ENCODE results near the gene PUM2. TPM values are rescaled to one million over a fixed set of nuclear protein-coding genes. Genes with fewer than 3 reads are reported as not detected.

Gene PUM2
- total RNA-seq, 1 donor from 2014 or later, result 70.0 TPM

DNA sequence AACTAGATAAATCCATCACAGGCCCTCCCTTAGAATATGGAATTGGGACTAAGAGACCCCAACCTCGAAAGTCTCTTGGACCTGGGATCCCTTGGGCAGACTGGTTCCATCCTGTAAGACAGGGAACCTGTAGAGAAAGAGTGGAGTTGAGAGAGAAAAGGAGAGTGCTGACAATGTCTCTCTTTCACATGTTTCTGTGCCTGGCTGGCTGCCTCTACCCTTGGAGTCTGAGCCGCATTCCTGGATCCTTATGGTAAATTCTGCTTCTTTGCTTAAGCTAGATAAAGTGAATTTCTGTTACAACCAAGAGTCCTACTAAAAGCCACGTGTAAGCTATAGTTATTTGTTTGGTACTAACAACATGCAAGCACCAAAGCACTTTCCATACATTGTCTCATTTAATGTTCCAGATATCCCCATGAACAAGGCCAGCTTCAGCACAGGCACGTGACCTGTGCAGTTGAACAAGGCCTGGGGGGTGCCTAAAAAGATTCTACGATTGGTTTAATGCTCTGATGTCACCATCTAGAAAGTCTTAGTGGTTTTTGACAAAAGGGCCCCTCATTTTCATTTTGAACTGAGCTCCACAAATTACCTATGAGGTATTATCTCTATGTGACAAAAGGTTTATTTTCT, 2.1 kb upstream of the PUM2 start:
- H3K4me1 Mint-ChIP-seq (ENCODE audit: low read depth), result peaks cover 19% of the 10 kb centered on the region
- no peaks in the 10 kb centered on the region for H3K27me3 Mint-ChIP-seq (ENCODE audit: low read depth)
- H3K9me3 Mint-ChIP-seq (ENCODE audit: low read depth), result no peaks in the 10 kb centered on the region
- no peak overlapping the region for H3K27ac Mint-ChIP-seq (ENCODE audit: unreplicated experiment)
- TF ChIP-seq, protein P1, sequence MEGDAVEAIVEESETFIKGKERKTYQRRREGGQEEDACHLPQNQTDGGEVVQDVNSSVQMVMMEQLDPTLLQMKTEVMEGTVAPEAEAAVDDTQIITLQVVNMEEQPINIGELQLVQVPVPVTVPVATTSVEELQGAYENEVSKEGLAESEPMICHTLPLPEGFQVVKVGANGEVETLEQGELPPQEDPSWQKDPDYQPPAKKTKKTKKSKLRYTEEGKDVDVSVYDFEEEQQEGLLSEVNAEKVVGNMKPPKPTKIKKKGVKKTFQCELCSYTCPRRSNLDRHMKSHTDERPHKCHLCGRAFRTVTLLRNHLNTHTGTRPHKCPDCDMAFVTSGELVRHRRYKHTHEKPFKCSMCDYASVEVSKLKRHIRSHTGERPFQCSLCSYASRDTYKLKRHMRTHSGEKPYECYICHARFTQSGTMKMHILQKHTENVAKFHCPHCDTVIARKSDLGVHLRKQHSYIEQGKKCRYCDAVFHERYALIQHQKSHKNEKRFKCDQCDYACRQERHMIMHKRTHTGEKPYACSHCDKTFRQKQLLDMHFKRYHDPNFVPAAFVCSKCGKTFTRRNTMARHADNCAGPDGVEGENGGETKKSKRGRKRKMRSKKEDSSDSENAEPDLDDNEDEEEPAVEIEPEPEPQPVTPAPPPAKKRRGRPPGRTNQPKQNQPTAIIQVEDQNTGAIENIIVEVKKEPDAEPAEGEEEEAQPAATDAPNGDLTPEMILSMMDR (IDR thresholded peaks at IDR 0.05), result no peak
- no peak for DNase-seq (ENCODE audit: low spot score)
- no peaks in the 10 kb centered on the region for H3K36me3 Mint-ChIP-seq (ENCODE audit: low read depth)
- no peak overlapping the region for H3K4me3 Mint-ChIP-seq (ENCODE audit: unreplicated experiment)

DNA sequence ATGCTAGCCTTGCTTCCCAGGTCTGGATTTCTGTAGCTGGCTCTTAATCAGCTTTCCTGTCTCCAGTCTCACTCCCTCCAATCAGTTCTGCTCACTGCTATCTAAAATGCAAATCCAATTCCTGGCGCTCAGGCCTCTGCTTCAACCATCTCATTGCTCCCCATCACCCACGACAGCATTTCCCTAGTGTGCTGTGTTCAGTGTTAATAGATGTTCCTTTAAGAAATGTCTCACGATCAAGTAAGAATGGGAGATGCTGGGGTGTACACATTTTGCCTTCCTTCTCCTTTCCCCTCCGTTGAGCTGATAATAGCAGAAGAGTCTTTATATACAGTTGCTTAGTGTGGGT, 1.6 kb upstream of the PUM2 start:
- peaks cover 24% of the 10 kb centered on the region for H3K4me1 Mint-ChIP-seq (ENCODE audit: low read depth)
- H3K27me3 Mint-ChIP-seq (ENCODE audit: low read depth), result no peaks in the 10 kb centered on the region
- H3K4me3 Mint-ChIP-seq (ENCODE audit: unreplicated experiment), result no peak overlapping the region
- H3K9me3 Mint-ChIP-seq (ENCODE audit: low read depth), result no peaks in the 10 kb centered on the region
- TF ChIP-seq, protein P1 (IDR thresholded peaks at IDR 0.05), result no peak
- DNase-seq (ENCODE audit: low spot score), result no peak
- H3K27ac Mint-ChIP-seq (ENCODE audit: unreplicated experiment), result no peak overlapping the region
- H3K36me3 Mint-ChIP-seq (ENCODE audit: low read depth), result no peaks in the 10 kb centered on the region

DNA sequence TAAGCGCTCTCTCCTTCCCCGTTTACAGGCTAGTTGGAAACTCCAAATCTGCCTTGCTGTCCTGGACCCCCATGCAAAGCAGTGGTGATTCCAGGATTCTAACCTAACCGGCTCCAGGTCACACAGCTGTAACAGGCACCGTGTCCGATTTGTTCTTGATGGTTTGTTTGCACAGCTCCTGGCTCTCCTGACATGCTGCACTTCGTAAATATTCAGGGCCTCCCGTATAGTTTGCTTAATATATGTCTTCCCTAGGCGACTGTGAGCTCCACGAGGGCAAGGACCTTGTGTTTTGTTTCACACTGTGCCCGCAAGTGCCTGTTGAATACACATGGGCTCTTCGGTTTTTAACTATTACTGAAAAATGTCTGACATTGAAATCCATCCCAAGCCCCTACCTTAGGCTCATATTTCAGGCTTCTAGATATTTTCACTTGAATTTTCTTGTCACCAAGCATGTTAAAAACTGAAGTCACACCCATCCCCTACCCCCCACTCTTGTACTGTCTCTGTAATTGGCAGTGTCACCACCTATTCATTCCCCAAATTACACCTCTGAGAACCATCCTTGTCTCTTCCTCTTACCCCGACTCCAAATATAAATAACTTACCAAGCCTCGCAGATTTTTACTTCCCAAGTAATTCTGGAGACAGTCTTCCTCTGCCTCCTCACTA, 1.0 kb upstream of the PUM2 start:
- Mint-ChIP-seq H3K27ac (ENCODE audit: unreplicated experiment) (no peak overlapping the region), H3K27me3 (ENCODE audit: low read depth) (no peaks in the 10 kb centered on the region), H3K9me3 (ENCODE audit: low read depth) (no peaks in the 10 kb centered on the region), H3K4me3 (ENCODE audit: unreplicated experiment) (no peak overlapping the region), H3K4me1 (ENCODE audit: low read depth) (peaks cover 29% of the 10 kb centered on the region), H3K36me3 (ENCODE audit: low read depth) (no peaks in the 10 kb centered on the region)
- TF ChIP-seq, protein P1 (IDR thresholded peaks at IDR 0.05), result no peak
- DNase-seq (ENCODE audit: low spot score), result no peak

DNA sequence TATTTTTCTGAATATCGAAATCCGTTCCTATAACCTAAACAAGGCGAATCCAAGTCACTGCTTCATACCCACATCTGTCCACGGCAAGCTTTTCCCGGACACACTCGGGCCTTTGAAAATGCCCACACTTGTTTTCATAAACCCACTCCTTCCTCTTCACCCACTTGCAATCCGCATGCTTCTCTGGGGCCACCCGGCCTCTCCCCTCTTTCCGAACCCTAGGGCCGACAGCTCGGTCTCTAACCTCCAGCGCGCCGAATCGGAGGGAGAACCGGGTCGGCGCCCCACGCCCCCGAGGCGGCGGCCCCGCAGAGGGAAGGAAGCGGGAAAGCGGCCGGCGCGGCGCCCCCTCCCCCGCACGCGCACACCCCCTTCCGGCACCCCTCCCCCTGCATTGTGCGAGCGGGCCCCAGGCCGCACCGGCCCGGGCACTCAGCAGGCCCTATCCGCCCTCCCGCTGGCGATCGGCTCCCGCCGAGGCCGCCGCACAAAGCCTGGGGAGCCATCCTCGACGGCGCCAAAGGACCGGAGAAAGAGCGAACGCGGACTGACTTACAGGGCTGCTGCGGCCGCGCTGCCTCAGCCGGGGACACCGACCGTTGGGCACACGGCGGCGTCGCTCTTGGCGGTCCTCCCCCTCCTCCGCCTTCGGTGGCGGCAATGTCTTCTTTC, 467 bp downstream of the PUM2 start:
- no peaks in the 10 kb centered on the region for H3K36me3 Mint-ChIP-seq (ENCODE audit: low read depth)
- TF ChIP-seq, protein P1 (IDR thresholded peaks at IDR 0.05), result no peak
- no peaks in the 10 kb centered on the region for H3K27me3 Mint-ChIP-seq (ENCODE audit: low read depth)
- peak overlapping the region; percentile 88 for H3K27ac Mint-ChIP-seq (ENCODE audit: unreplicated experiment)
- H3K9me3 Mint-ChIP-seq (ENCODE audit: low read depth), result no peaks in the 10 kb centered on the region
- H3K4me1 Mint-ChIP-seq (ENCODE audit: low read depth), result peaks cover 37% of the 10 kb centered on the region
- H3K4me3 Mint-ChIP-seq (ENCODE audit: unreplicated experiment), result peak overlapping the region; percentile 89
- no peak for DNase-seq (ENCODE audit: low spot score)

DNA sequence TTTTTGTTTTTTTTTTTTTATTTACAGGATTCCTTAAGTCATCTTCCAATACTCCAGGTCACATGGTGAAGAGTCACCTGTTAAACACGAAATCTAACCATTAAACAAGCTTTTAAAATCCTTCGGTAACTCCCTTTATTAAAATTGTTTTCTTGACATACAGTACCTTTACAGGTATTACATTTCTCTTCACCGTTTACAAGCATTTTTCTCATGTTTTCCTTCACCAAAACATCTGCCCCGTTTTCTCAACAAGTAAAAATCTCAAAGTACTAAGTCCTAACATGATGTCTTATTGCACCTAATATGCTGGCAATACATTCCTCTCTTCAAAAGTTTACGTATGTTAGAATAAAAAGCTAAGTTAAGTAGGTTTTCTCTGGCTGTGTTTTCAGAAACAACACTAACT, 1.1 kb downstream of the PUM2 start:
- TF ChIP-seq, protein P1 (IDR thresholded peaks at IDR 0.05), result no peak
- no peaks in the 10 kb centered on the region for H3K27me3 Mint-ChIP-seq (ENCODE audit: low read depth)
- no peaks in the 10 kb centered on the region for H3K9me3 Mint-ChIP-seq (ENCODE audit: low read depth)
- peak overlapping the region; percentile 89 for H3K4me3 Mint-ChIP-seq (ENCODE audit: unreplicated experiment)
- no peaks in the 10 kb centered on the region for H3K36me3 Mint-ChIP-seq (ENCODE audit: low read depth)
- H3K27ac Mint-ChIP-seq (ENCODE audit: unreplicated experiment), result peak overlapping the region; percentile 88
- no peak for DNase-seq (ENCODE audit: low spot score)
- H3K4me1 Mint-ChIP-seq (ENCODE audit: low read depth), result peaks cover 37% of the 10 kb centered on the region
